Naive B cell (primary cell): ENCODE results near the gene PMEPA1. TPM values are rescaled to one million over a fixed set of nuclear protein-coding genes. Genes with fewer than 3 reads are reported as not detected.

Experiments used
- ATAC-seq, 2 donors: fragments of 150-1000 bp; cut with Tn5 transposase; 2 replicates each; pipeline ENCODE4 v1.10.0; 2021; ENCODE audit warnings: low read depth in 2 of 2, mild to moderate bottlenecking in 2 of 2, moderate library complexity in 2 of 2
- DNase-seq: peaks from one replicate; pipeline ENCODE4 v3.0.0; 2022
- H3K27ac Mint-ChIP-seq, 6 donors: one replicate each; pipeline ENCODE4 v1.8.0; 2020 to 2022; ENCODE audit warnings: mild to moderate bottlenecking in 6 of 6, mixed read lengths in 6 of 6, moderate library complexity in 5 of 6, inconsistent platforms in 2 of 6
- H3K27me3 Mint-ChIP-seq, 3 donors: one replicate each; pipeline ENCODE4 v1.8.0; 2021 to 2022; ENCODE audit warnings: mixed read lengths in 3 of 3, mild to moderate bottlenecking in 1 of 3
- H3K36me3 Mint-ChIP-seq, 2 donors: one replicate each; pipeline ENCODE4 v1.8.0; 2020 to 2022; ENCODE audit warnings: mixed read lengths in 2 of 2, inconsistent platforms in 1 of 2, mild to moderate bottlenecking in 1 of 2
- H3K4me1 Mint-ChIP-seq, 3 donors: one replicate each; pipeline ENCODE4 v1.8.0; 2020 to 2022; ENCODE audit warnings: mixed read lengths in 3 of 3, inconsistent platforms in 1 of 3, mild to moderate bottlenecking in 1 of 3, moderate library complexity in 1 of 3
- H3K4me3 Mint-ChIP-seq, 8 donors: one replicate each; pipeline ENCODE4 v1.8.0; 2020 to 2022; ENCODE audit warnings: mild to moderate bottlenecking in 8 of 8, mixed read lengths in 8 of 8, moderate library complexity in 8 of 8, inconsistent platforms in 2 of 8
- H3K9me3 Mint-ChIP-seq, 7 donors: one replicate each; pipeline ENCODE4 v1.8.0; 2020 to 2022; ENCODE audit warnings: mixed read lengths in 7 of 7, mild to moderate bottlenecking in 5 of 7, inconsistent platforms in 2 of 7, moderate library complexity in 1 of 7
- polyA plus RNA-seq, 6 donors: library from polyadenylated mRNA; unstranded; fragments of 300-500 nt; fragmentation: Illumina TruSeq; gene quantifications; one replicate each; pipeline ENCODE4 v1.2.3, GENCODE V29; 2021; ENCODE audit warnings: low read depth in 6 of 6

PMEPA1 gene
- polyA plus RNA-seq, 6 donors from 2014 or later, result 7.6 to 18.7 (median 12.5) TPM

GRCh38 chr20:57728762-57729161, 18.9 kb upstream of the PMEPA1 start:
- Mint-ChIP-seq H3K4me1 (no peaks in the 10 kb centered on the region), H3K27me3 (peaks cover 10 to 46% (median 43%) of the 10 kb centered on the region in 3 donors), H3K36me3 (no peaks in the 10 kb centered on the region), H3K4me3 (no peak overlapping the region), H3K9me3 (no peaks in the 10 kb centered on the region), H3K27ac (no peak overlapping the region)
- DNase-seq, result no peak
- ATAC-seq, result no peak

- DNase-seq (no peak), ATAC-seq (no peak)
- Mint-ChIP-seq H3K9me3 (no peaks in the 10 kb centered on the region), H3K27ac (peak overlapping the region in 1 of 6 donors; percentile 8), H3K27me3 (peaks cover 14 to 49% (median 41%) of the 10 kb centered on the region in 3 donors), H3K4me1 (peaks cover 0 to 4% (median 4%) of the 10 kb centered on the region in 3 donors), H3K4me3 (no peak overlapping the region), H3K36me3 (no peaks in the 10 kb centered on the region)
These were observed 18.0 kb upstream of the PMEPA1 start for GRCh38 chr20:57727863-57728262.

GRCh38 chr20:57725636-57726035, 15.8 kb upstream of the PMEPA1 start:
- H3K36me3 Mint-ChIP-seq, result no peaks in the 10 kb centered on the region
- DNase-seq, result no peak
- H3K4me1 Mint-ChIP-seq, result peaks cover 0 to 4% (median 4%) of the 10 kb centered on the region in 3 donors
- no peak for ATAC-seq
- H3K4me3 Mint-ChIP-seq, result no peak overlapping the region
- no peaks in the 10 kb centered on the region for H3K9me3 Mint-ChIP-seq
- H3K27me3 Mint-ChIP-seq, result peaks cover 14 to 58% (median 36%) of the 10 kb centered on the region in 3 donors
- no peak overlapping the region for H3K27ac Mint-ChIP-seq

GRCh38 chr20:57724610-57725405, 15.0 kb upstream of the PMEPA1 start:
- H3K9me3 Mint-ChIP-seq, result no peaks in the 10 kb centered on the region
- DNase-seq, result no peak
- no peak overlapping the region for H3K27ac Mint-ChIP-seq
- H3K4me3 Mint-ChIP-seq, result no peak overlapping the region
- H3K27me3 Mint-ChIP-seq, result peaks cover 14 to 55% (median 36%) of the 10 kb centered on the region in 3 donors
- H3K4me1 Mint-ChIP-seq, result peaks cover 0 to 4% (median 4%) of the 10 kb centered on the region in 3 donors
- no peak for ATAC-seq
- no peaks in the 10 kb centered on the region for H3K36me3 Mint-ChIP-seq

GRCh38 chr20:57723816-57724215, 14.0 kb upstream of the PMEPA1 start:
- no peaks in the 10 kb centered on the region for H3K36me3 Mint-ChIP-seq
- H3K4me1 Mint-ChIP-seq, result peaks cover 4 to 10% (median 4%) of the 10 kb centered on the region in 3 donors
- ATAC-seq (no peak), DNase-seq (no peak)
- H3K4me3 Mint-ChIP-seq, result no peak overlapping the region
- H3K9me3 Mint-ChIP-seq, result no peaks in the 10 kb centered on the region
- no peak overlapping the region for H3K27ac Mint-ChIP-seq
- H3K27me3 Mint-ChIP-seq, result peaks cover 14 to 55% (median 36%) of the 10 kb centered on the region in 3 donors

GRCh38 chr20:57719951-57720350, 10.1 kb upstream of the PMEPA1 start:
- peaks cover 4 to 18% (median 18%) of the 10 kb centered on the region in 3 donors for H3K4me1 Mint-ChIP-seq
- peaks cover 4 to 44% (median 11%) of the 10 kb centered on the region in 3 donors for H3K27me3 Mint-ChIP-seq
- no peak overlapping the region for H3K27ac Mint-ChIP-seq
- DNase-seq, result no peak
- no peaks in the 10 kb centered on the region for H3K9me3 Mint-ChIP-seq
- no peak for ATAC-seq
- H3K36me3 Mint-ChIP-seq, result no peaks in the 10 kb centered on the region
- H3K4me3 Mint-ChIP-seq, result no peak overlapping the region

- H3K4me3 Mint-ChIP-seq, result peak overlapping the region; percentile 61 to 84 (median 66)
- no peaks in the 10 kb centered on the region for H3K9me3 Mint-ChIP-seq
- peak; percentile 96 for DNase-seq
- peaks cover 4 to 19% (median 18%) of the 10 kb centered on the region in 3 donors for H3K4me1 Mint-ChIP-seq
- peak; percentile 97 to 98 for ATAC-seq
- peak overlapping the region; percentile 26 to 92 (median 79) for H3K27ac Mint-ChIP-seq
- H3K27me3 Mint-ChIP-seq, result peaks cover 4 to 32% (median 9%) of the 10 kb centered on the region in 3 donors
- H3K36me3 Mint-ChIP-seq, result no peaks in the 10 kb centered on the region
These were observed 8.7 kb upstream of the PMEPA1 start for GRCh38 chr20:57718490-57719009.

- H3K9me3 Mint-ChIP-seq, result no peaks in the 10 kb centered on the region
- DNase-seq (no peak), ATAC-seq (no peak)
- H3K27ac Mint-ChIP-seq, result peak overlapping the region in 5 of 6 donors; percentile 77 to 92 (median 80)
- H3K4me3 Mint-ChIP-seq, result no peak overlapping the region
- no peaks in the 10 kb centered on the region for H3K36me3 Mint-ChIP-seq
- H3K27me3 Mint-ChIP-seq, result peaks cover 0 to 25% (median 1%) of the 10 kb centered on the region in 3 donors
- peaks cover 7 to 26% (median 21%) of the 10 kb centered on the region in 3 donors for H3K4me1 Mint-ChIP-seq
These were observed 8.0 kb upstream of the PMEPA1 start for GRCh38 chr20:57717797-57718196.

GRCh38 chr20:57716901-57717300, 7.1 kb upstream of the PMEPA1 start:
- peak overlapping the region in 2 of 6 donors; percentile 47 to 62 for H3K27ac Mint-ChIP-seq
- H3K27me3 Mint-ChIP-seq, result peaks cover 0 to 16% (median 0%) of the 10 kb centered on the region in 3 donors
- ATAC-seq (no peak), DNase-seq (no peak)
- no peaks in the 10 kb centered on the region for H3K9me3 Mint-ChIP-seq
- no peaks in the 10 kb centered on the region for H3K36me3 Mint-ChIP-seq
- peak overlapping the region in 1 of 8 donors; percentile 1 for H3K4me3 Mint-ChIP-seq
- H3K4me1 Mint-ChIP-seq, result peaks cover 13 to 35% (median 30%) of the 10 kb centered on the region in 3 donors

- DNase-seq (no peak), ATAC-seq (no peak)
- Mint-ChIP-seq H3K27ac (peak overlapping the region in 1 of 6 donors; percentile 83), H3K4me3 (no peak overlapping the region), H3K4me1 (peaks cover 14 to 40% (median 36%) of the 10 kb centered on the region in 3 donors), H3K9me3 (no peaks in the 10 kb centered on the region), H3K27me3 (peaks cover 0 to 11% (median 0%) of the 10 kb centered on the region in 3 donors), H3K36me3 (no peaks in the 10 kb centered on the region)
These were observed 6.4 kb upstream of the PMEPA1 start for GRCh38 chr20:57716202-57716601.

- ATAC-seq (no peak), DNase-seq (no peak)
- Mint-ChIP-seq H3K9me3 (no peaks in the 10 kb centered on the region), H3K4me3 (peak overlapping the region in 1 of 8 donors; percentile 20), H3K27me3 (peaks cover 0 to 8% (median 0%) of the 10 kb centered on the region in 3 donors), H3K4me1 (peaks cover 23 to 48% (median 44%) of the 10 kb centered on the region in 3 donors), H3K27ac (peak overlapping the region in 2 of 6 donors; percentile 14 to 96), H3K36me3 (no peaks in the 10 kb centered on the region)
These were observed 5.6 kb upstream of the PMEPA1 start for GRCh38 chr20:57715268-57715904.

GRCh38 chr20:57714409-57715267, 4.8 kb upstream of the PMEPA1 start:
- peaks cover 23 to 50% (median 46%) of the 10 kb centered on the region in 3 donors for H3K4me1 Mint-ChIP-seq
- DNase-seq, result no peak
- H3K36me3 Mint-ChIP-seq, result no peaks in the 10 kb centered on the region
- H3K4me3 Mint-ChIP-seq, result no peak overlapping the region
- peaks cover 0 to 8% (median 0%) of the 10 kb centered on the region in 3 donors for H3K27me3 Mint-ChIP-seq
- H3K27ac Mint-ChIP-seq, result peak overlapping the region in 1 of 6 donors; percentile 37
- ATAC-seq, result no peak
- H3K9me3 Mint-ChIP-seq, result no peaks in the 10 kb centered on the region

- no peak for DNase-seq
- H3K4me1 Mint-ChIP-seq, result peaks cover 23 to 47% (median 42%) of the 10 kb centered on the region in 3 donors
- no peak for ATAC-seq
- peaks cover 0 to 8% (median 0%) of the 10 kb centered on the region in 3 donors for H3K27me3 Mint-ChIP-seq
- no peak overlapping the region for H3K4me3 Mint-ChIP-seq
- no peaks in the 10 kb centered on the region for H3K9me3 Mint-ChIP-seq
- H3K36me3 Mint-ChIP-seq, result peaks cover 0 to under 1% of the 10 kb centered on the region in 2 donors
- no peak overlapping the region for H3K27ac Mint-ChIP-seq
These were observed 4.1 kb upstream of the PMEPA1 start for GRCh38 chr20:57713951-57714350.
